Uterus (tissue), 4 donors: Measurements from ENCODE around the gene FGFR3. TPM values are rescaled to one million over a fixed set of nuclear protein-coding genes. Genes with fewer than 3 reads are reported as not detected.

ENCODE experiments used
- DNase-seq, 2 donors: peaks; one replicate each; pipeline ENCODE4 v3.0.0-alpha.2; 2019 to 2020
- H3K27ac ChIP-seq, 2 donors: fragments of 200-600 bp; sonication (generic); 1 replicate in 1 of 2; 2 replicates in 1 of 2; pipeline ENCODE4 v1.5.1; 2016 to 2018
- H3K27me3 ChIP-seq, 2 donors: fragments of 200-600 bp; sonication (generic); one replicate each; pipeline ENCODE4 v1.5.1; 2018 to 2019; ENCODE audit warnings: control low read depth in 1 of 2
- H3K36me3 ChIP-seq, 2 donors: fragments of 200-600 bp; sonication (generic); one replicate each; pipeline ENCODE4 v1.5.1; 2019; ENCODE audit warnings: control low read depth in 1 of 2
- H3K4me1 ChIP-seq, 2 donors: fragments of 200-600 bp; sonication (generic); one replicate each; pipeline ENCODE4 v1.5.1; 2018 to 2019; ENCODE audit warnings: control low read depth in 1 of 2
- H3K4me3 ChIP-seq, 2 donors: fragments of 200-600 bp; sonication (generic); 1 replicate in 1 of 2; 2 replicates in 1 of 2; pipeline ENCODE4 v1.5.1; 2018 to 2019; ENCODE audit warnings: mild to moderate bottlenecking in 1 of 2
- H3K9me3 ChIP-seq, 2 donors: fragments of 200-600 bp; sonication (generic); one replicate each; pipeline ENCODE4 v1.5.1; 2019; ENCODE audit warnings: control low read depth in 1 of 2
- POLR2A ChIP-seq, 2 donors: fragments of 450-650 bp; IDR thresholded peaks; one replicate each; pipeline ENCODE4 v1.6.1; 2016; ENCODE audit warnings: antibody characterized with exemption in 2 of 2, mild to moderate bottlenecking in 1 of 2, moderate library complexity in 1 of 2
- intact Hi-C: fragments of 100-400 bp; cut with DNase I; formaldehyde crosslinking; loops from one replicate; pipeline ENCODE4 v1.15.1; 2023; ENCODE audit warnings: low total_unique reads
- total RNA-seq, 4 donors: library from RNA; depleted of rRNA in 3 of 4; stranded (reverse); fragments of >200 nt in 3 of 4; gene quantifications; one replicate each; pipeline versions ENCODE4 v1.1.0 to v1.2.4, GENCODE V29; 2014 to 2023
- TF ChIP-seq, protein P1 (sequence below), 4 experiments: fragments of 200-600 bp in 2 of 4; fragments of 450-650 bp in 2 of 4; sonication (generic) in 2 of 4; IDR thresholded peaks; one replicate each; pipeline ENCODE4 v1.5.1; 2016 to 2019; ENCODE audit warnings: antibody characterized with exemption in 4 of 4, mild to moderate bottlenecking in 2 of 4, moderate library complexity in 1 of 4
- donor health status: DM: yes; HTN: yes; CAD: no.

FGFR3 gene
- total RNA-seq, 4 donors from 2014 or later, result 0.29 to 6.4 (median 4.3) TPM

GRCh38 chr4:1770245-1770644 is 22.8 kb upstream of the FGFR3 start:
- TF ChIP-seq, protein P1, sequence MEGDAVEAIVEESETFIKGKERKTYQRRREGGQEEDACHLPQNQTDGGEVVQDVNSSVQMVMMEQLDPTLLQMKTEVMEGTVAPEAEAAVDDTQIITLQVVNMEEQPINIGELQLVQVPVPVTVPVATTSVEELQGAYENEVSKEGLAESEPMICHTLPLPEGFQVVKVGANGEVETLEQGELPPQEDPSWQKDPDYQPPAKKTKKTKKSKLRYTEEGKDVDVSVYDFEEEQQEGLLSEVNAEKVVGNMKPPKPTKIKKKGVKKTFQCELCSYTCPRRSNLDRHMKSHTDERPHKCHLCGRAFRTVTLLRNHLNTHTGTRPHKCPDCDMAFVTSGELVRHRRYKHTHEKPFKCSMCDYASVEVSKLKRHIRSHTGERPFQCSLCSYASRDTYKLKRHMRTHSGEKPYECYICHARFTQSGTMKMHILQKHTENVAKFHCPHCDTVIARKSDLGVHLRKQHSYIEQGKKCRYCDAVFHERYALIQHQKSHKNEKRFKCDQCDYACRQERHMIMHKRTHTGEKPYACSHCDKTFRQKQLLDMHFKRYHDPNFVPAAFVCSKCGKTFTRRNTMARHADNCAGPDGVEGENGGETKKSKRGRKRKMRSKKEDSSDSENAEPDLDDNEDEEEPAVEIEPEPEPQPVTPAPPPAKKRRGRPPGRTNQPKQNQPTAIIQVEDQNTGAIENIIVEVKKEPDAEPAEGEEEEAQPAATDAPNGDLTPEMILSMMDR (IDR thresholded peaks at IDR 0.05), result no peak
- TF ChIP-seq POLR2A (IDR thresholded peaks at IDR 0.05), result no peak
- H3K4me1 ChIP-seq, result peaks cover 0 to 10% of the 10 kb centered on the region in 2 donors
- no peak overlapping the region for H3K4me3 ChIP-seq
- H3K27me3 ChIP-seq, result peaks cover 5 to 6% of the 10 kb centered on the region in 2 donors
- H3K9me3 ChIP-seq, result no peaks in the 10 kb centered on the region
- intact Hi-C loops, result no loop called here
- H3K27ac ChIP-seq, result no peak overlapping the region
- no peaks in the 10 kb centered on the region for H3K36me3 ChIP-seq
- DNase-seq, result no peak

DNA sequence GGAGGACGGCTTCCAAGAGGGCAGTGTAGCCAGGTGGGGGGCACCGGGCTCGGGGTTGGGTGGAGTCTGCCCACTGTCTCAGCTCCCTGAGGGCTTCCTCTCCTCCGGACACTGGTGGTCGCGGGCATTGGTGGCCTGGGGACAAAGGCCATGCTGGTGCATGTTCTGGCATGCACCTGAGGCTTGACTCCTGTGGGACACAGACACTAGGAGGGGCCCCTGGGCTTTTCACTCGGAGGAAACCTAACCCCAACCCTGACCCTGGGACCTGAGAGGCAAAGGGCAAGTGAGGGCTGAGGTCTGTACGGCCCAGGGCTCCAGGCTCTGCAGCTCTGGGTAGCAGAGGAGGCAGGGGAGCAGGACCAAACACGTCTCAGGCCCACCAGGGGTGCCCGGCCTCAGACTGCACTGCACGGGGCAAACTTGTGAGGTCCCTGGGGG is 22.3 kb upstream of the FGFR3 start:
- no peaks in the 10 kb centered on the region for H3K9me3 ChIP-seq
- no peak for DNase-seq
- peaks cover 5 to 6% of the 10 kb centered on the region in 2 donors for H3K27me3 ChIP-seq
- H3K4me3 ChIP-seq, result no peak overlapping the region
- no peak overlapping the region for H3K27ac ChIP-seq
- no peaks in the 10 kb centered on the region for H3K36me3 ChIP-seq
- TF ChIP-seq, protein P1 (IDR thresholded peaks at IDR 0.05), result no peak
- no peak for TF ChIP-seq POLR2A (IDR thresholded peaks at IDR 0.05)
- peaks cover 0 to 10% of the 10 kb centered on the region in 2 donors for H3K4me1 ChIP-seq
- intact Hi-C loops, result no loop called here

DNA sequence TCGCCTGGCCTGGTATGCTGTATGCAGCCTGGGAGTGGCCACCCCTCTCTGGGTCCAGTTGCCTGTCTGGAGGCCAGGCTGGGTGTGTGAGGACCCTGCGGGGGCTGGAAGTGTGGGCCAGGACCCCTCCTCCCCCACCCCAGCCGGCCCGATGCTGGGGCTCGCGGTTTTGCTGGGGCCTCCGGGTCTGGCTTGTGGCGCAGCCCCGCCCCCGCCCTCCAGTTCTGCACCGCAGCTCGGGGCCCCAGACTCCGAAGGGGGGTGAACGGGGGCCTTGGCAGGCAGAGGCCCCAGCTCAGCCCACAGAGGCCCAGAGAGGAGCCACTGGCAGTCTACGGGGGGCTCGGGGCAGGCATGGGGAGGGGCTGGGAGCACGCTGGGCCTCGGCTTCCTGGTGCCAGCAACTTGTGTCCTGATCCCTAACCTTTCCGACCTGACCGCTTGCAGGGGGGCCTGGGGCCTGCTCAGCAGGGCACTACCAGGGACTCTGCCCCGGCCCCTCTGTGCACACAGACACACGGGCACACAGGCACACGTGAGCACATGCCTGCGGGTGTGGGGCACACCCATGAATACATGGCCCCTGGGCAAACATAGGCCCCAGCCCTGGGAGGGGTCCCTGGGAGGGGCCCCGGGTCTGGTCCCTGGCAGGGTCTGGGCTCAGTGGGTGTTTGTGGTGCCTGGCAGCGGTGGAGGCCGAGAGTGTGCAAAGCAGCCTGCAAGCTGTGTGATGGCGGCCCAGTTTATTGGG is 21.4 kb upstream of the FGFR3 start:
- H3K4me1 ChIP-seq, result peaks cover 0 to 8% of the 10 kb centered on the region in 2 donors
- no peaks in the 10 kb centered on the region for H3K9me3 ChIP-seq
- no peaks in the 10 kb centered on the region for H3K36me3 ChIP-seq
- peaks cover 4 to 5% of the 10 kb centered on the region in 2 donors for H3K27me3 ChIP-seq
- DNase-seq, result no peak
- TF ChIP-seq POLR2A (IDR thresholded peaks at IDR 0.05), result no peak
- TF ChIP-seq, protein P1 (IDR thresholded peaks at IDR 0.05), result no peak
- intact Hi-C loops, result no loop called here
- no peak overlapping the region for H3K27ac ChIP-seq
- H3K4me3 ChIP-seq, result no peak overlapping the region

GRCh38 chr4:1772853-1773538 is 20.1 kb upstream of the FGFR3 start:
- peaks cover 0 to 5% of the 10 kb centered on the region in 2 donors for H3K27me3 ChIP-seq
- H3K9me3 ChIP-seq, result no peaks in the 10 kb centered on the region
- no peak for TF ChIP-seq POLR2A (IDR thresholded peaks at IDR 0.05)
- TF ChIP-seq, protein P1 (IDR thresholded peaks at IDR 0.05), result no peak
- H3K27ac ChIP-seq, result no peak overlapping the region
- DNase-seq, result no peak
- intact Hi-C loops, result no loop called here
- no peaks in the 10 kb centered on the region for H3K4me1 ChIP-seq
- H3K36me3 ChIP-seq, result no peaks in the 10 kb centered on the region
- no peak overlapping the region for H3K4me3 ChIP-seq

- no peaks in the 10 kb centered on the region for H3K4me1 ChIP-seq
- intact Hi-C loops, result no loop called here
- TF ChIP-seq, protein P1 (IDR thresholded peaks at IDR 0.05), result no peak
- TF ChIP-seq POLR2A (IDR thresholded peaks at IDR 0.05), result no peak
- no peak overlapping the region for H3K27ac ChIP-seq
- H3K9me3 ChIP-seq, result no peaks in the 10 kb centered on the region
- H3K27me3 ChIP-seq, result peaks cover 0 to under 1% of the 10 kb centered on the region in 2 donors
- DNase-seq, result no peak
- no peaks in the 10 kb centered on the region for H3K36me3 ChIP-seq
- H3K4me3 ChIP-seq, result no peak overlapping the region
Observed at GRCh38 chr4:1773754-1774153, 19.3 kb upstream of the FGFR3 start.
